Caco-2 (cell line): ENCODE results near the gene TGM6. TPM values are rescaled to one million over a fixed set of nuclear protein-coding genes. Genes with fewer than 3 reads are reported as not detected.

Experiments
- BruUV-seq: library from RNA; stranded (reverse); fragments of 400-500 nt; replicated peaks from 2 replicates; lab custom pipeline; 2021; lab: Mats Ljungman, UMichigan
- CTCF ChIA-PET: fragments of 300-600 bp; sonication (Branson Sonifier 250); formaldehyde crosslinking; loops from one replicate; lab custom pipeline; 2022; ENCODE audit warnings: antibody characterized with exemption; lab: Charles Lee
- POLR2A ChIA-PET: fragments of 300-600 bp; sonication (Branson Sonifier 250); formaldehyde crosslinking; loops from one replicate; lab custom pipeline; 2022; ENCODE audit warnings: antibody characterized with exemption; lab: Charles Lee
- DNase-seq, 2 experiments: peaks; one replicate each; pipeline versions ENCODE4 v3.0.0 to v3.0.0-alpha.2; 2020 to 2022
- H3K27me3 ChIP-seq: replicated peaks from 2 replicates; pipeline ENCODE4 v1.6.0; 2011; ENCODE audit warnings: low read length; ENCODE audit not compliant: control insufficient read depth, insufficient read depth
- H3K36me3 ChIP-seq: 2 replicates; pipeline ENCODE4 v1.5.1; 2011; ENCODE audit warnings: low read length; ENCODE audit not compliant: control insufficient read depth, insufficient read depth
- H3K4me1 ChIP-seq: fragments of 250-450 bp; sonication (Bioruptor Pico); 2 replicates; pipeline ENCODE4 v1.5.1; 2020; ENCODE audit warnings: mild to moderate bottlenecking
- H3K4me3 ChIP-seq: 2 replicates; pipeline ENCODE4 v1.5.1; 2011; ENCODE audit warnings: low read depth, mild to moderate bottlenecking, control low read depth, low read length
- H3K9me3 ChIP-seq: fragments of 250-450 bp; sonication (Bioruptor Pico); 2 replicates; pipeline ENCODE4 v1.5.1; 2020; ENCODE audit warnings: mild to moderate bottlenecking, moderate library complexity
- H3K27ac Mint-ChIP-seq: one replicate; pipeline ENCODE4 v1.8.0; 2022; ENCODE audit warnings: mixed read lengths; ENCODE audit not compliant: unreplicated experiment
- H3K27me3 Mint-ChIP-seq: one replicate; pipeline ENCODE4 v1.8.0; 2022; ENCODE audit warnings: mixed read lengths; ENCODE audit not compliant: insufficient read depth, unreplicated experiment
- H3K36me3 Mint-ChIP-seq: one replicate; pipeline ENCODE4 v1.8.0; 2022; ENCODE audit warnings: mild to moderate bottlenecking, mixed read lengths; ENCODE audit not compliant: insufficient read depth, unreplicated experiment
- H3K4me1 Mint-ChIP-seq: one replicate; pipeline ENCODE4 v1.8.0; 2022; ENCODE audit warnings: low read depth, mixed read lengths; ENCODE audit not compliant: unreplicated experiment
- H3K4me3 Mint-ChIP-seq: one replicate; pipeline ENCODE4 v1.8.0; 2022; ENCODE audit warnings: mild to moderate bottlenecking, moderate library complexity, mixed read lengths; ENCODE audit not compliant: unreplicated experiment
- H3K9me3 Mint-ChIP-seq: one replicate; pipeline ENCODE4 v1.8.0; 2022; ENCODE audit warnings: mixed read lengths; ENCODE audit not compliant: unreplicated experiment
- CTCF ChIP-seq, 2 experiments: fragments of 200-600 bp in 1 of 2; IDR thresholded peaks; 1 replicate in 1 of 2; 2 replicates in 1 of 2; pipeline versions ENCODE4 v1.5.1 to v1.8.0; 2011 to 2022; ENCODE audit warnings: antibody characterized with exemption in 1 of 2, control low read depth in 1 of 2, inconsistent platforms in 1 of 2, low read depth in 1 of 2, low read length in 1 of 2, mild to moderate bottlenecking in 1 of 2, moderate library complexity in 1 of 2; ENCODE audit not compliant: insufficient read depth in 1 of 2, severe bottlenecking in 1 of 2, unreplicated experiment in 1 of 2
- intact Hi-C: fragments of 100-400 bp; cut with micrococcal nuclease; formaldehyde crosslinking; loops from one replicate; pipeline ENCODE4 v1.10.0; 2022; ENCODE audit not compliant: unreplicated experiment
- total RNA-seq: library from RNA; stranded (reverse); gene quantifications from 2 replicates; pipeline ENCODE4 v1.2.3, GENCODE V29; 2022

TGM6 gene
- total RNA-seq, 1 experiment from 2014 or later: not detected

GRCh38 chr20:2451939-2452732 is 71.4 kb downstream of the TGM6 start:
- H3K27me3 Mint-ChIP-seq: peaks cover 8% of the 10 kb centered on the region
- H3K36me3 Mint-ChIP-seq: no peaks in the 10 kb centered on the region
- ChIA-PET CTCF (interaction anchor here (0.7 to 3.4 kb wide), 4 partner anchors 65 to 488 kb away, joined by 3 to 33 read pairs (median 7); no protein-coding TSS in a partner anchor), POLR2A (no interaction called here)
- peak; percentile 81 to 87 for DNase-seq
- intact Hi-C loops: loop anchor here (1.0 kb wide), 3 partner anchors 31 to 245 kb away; no protein-coding TSS in a partner anchor
- H3K4me3 Mint-ChIP-seq: no peak overlapping the region
- H3K36me3 ChIP-seq: no peaks in the 10 kb centered on the region
- no peaks in the 10 kb centered on the region for H3K27me3 ChIP-seq
- H3K4me3 ChIP-seq: no peak overlapping the region
- TF ChIP-seq CTCF (IDR thresholded peaks at IDR 0.05; ENCODE audit: insufficient read depth in 1 of 2, low read depth in 1 of 2, low read length in 1 of 2, severe bottlenecking in 1 of 2, unreplicated experiment in 1 of 2): peak; percentile 87 to 89
- H3K9me3 Mint-ChIP-seq: no peaks in the 10 kb centered on the region
- no peak overlapping the region for H3K27ac Mint-ChIP-seq
- no peaks in the 10 kb centered on the region for H3K4me1 Mint-ChIP-seq
- H3K9me3 ChIP-seq: no peaks in the 10 kb centered on the region
- no TSS peak for BruUV-seq
- H3K4me1 ChIP-seq: no peaks in the 10 kb centered on the region

- peaks cover 5% of the 10 kb centered on the region for H3K27me3 Mint-ChIP-seq
- peaks cover under 1% of the 10 kb centered on the region for H3K36me3 Mint-ChIP-seq
- no peaks in the 10 kb centered on the region for H3K27me3 ChIP-seq
- no peak overlapping the region for H3K4me3 Mint-ChIP-seq
- CTCF ChIA-PET: interaction anchor here (3.4 kb wide), 1 partner anchor 246 kb away, joined by 33 read pairs; no protein-coding TSS in a partner anchor
- no peaks in the 10 kb centered on the region for H3K36me3 ChIP-seq
- no peaks in the 10 kb centered on the region for H3K4me1 ChIP-seq
- H3K9me3 ChIP-seq: no peaks in the 10 kb centered on the region
- H3K4me3 ChIP-seq: no peak overlapping the region
- no peak for TF ChIP-seq CTCF (IDR thresholded peaks at IDR 0.05; ENCODE audit: insufficient read depth in 1 of 2, low read depth in 1 of 2, low read length in 1 of 2, severe bottlenecking in 1 of 2, unreplicated experiment in 1 of 2)
- POLR2A ChIA-PET: no interaction called here
- intact Hi-C loops: no loop called here
- H3K27ac Mint-ChIP-seq: no peak overlapping the region
- no peaks in the 10 kb centered on the region for H3K9me3 Mint-ChIP-seq
- no peak for DNase-seq
- BruUV-seq: no TSS peak
- H3K4me1 Mint-ChIP-seq: no peaks in the 10 kb centered on the region
Observed at GRCh38 chr20:2453792-2454191, 73.1 kb downstream of the TGM6 start.

- H3K4me3 Mint-ChIP-seq: no peak overlapping the region
- TF ChIP-seq CTCF (IDR thresholded peaks at IDR 0.05; ENCODE audit: insufficient read depth in 1 of 2, low read depth in 1 of 2, low read length in 1 of 2, severe bottlenecking in 1 of 2, unreplicated experiment in 1 of 2): no peak
- Histone ChIP-seq H3K36me3 (no peaks in the 10 kb centered on the region), H3K27me3 (no peaks in the 10 kb centered on the region), H3K4me1 (no peaks in the 10 kb centered on the region), H3K9me3 (no peaks in the 10 kb centered on the region), H3K4me3 (no peak overlapping the region)
- CTCF ChIA-PET: interaction anchor here (0.7 to 1.0 kb wide), 4 partner anchors 10 to 249 kb away, joined by 3 read pairs; partner anchors contain the start of gene SNRPB
- H3K4me1 Mint-ChIP-seq: no peaks in the 10 kb centered on the region
- no peaks in the 10 kb centered on the region for H3K9me3 Mint-ChIP-seq
- intact Hi-C loops: no loop called here
- H3K27ac Mint-ChIP-seq: no peak overlapping the region
- peaks cover 2% of the 10 kb centered on the region for H3K27me3 Mint-ChIP-seq
- POLR2A ChIA-PET: no interaction called here
- DNase-seq: no peak
- peaks cover 22% of the 10 kb centered on the region for H3K36me3 Mint-ChIP-seq
- no TSS peak for BruUV-seq
Observed at GRCh38 chr20:2455771-2456497, 75.2 kb downstream of the TGM6 start.
